GM12891 (cell line): ENCODE results near the gene LHFPL3.

Experiments used
- DNase-seq: peaks from one replicate; pipeline ENCODE4 v3.0.0; 2011; ENCODE audit warnings: low spot score; ENCODE audit not compliant: insufficient read length
- FAIRE-seq: peaks from 2 replicates; lab custom pipeline; 2011; peaks lifted over from hg19 to GRCh38; lab: Jason Lieb, UNC
- PAX5 ChIP-seq: IDR thresholded peaks from 2 replicates; pipeline ENCODE4 v1.6.1; 2011; ENCODE audit warnings: low read length, moderate library complexity, mild to moderate bottlenecking; ENCODE audit not compliant: insufficient read depth, severe bottlenecking
- POLR2A ChIP-seq: IDR thresholded peaks from 2 replicates; pipeline ENCODE4 v1.6.1; 2011; ENCODE audit warnings: low read depth, low read length, control low read depth
- POLR2AphosphoS5 ChIP-seq: IDR thresholded peaks from 2 replicates; pipeline ENCODE4 v1.6.1; 2011; ENCODE audit warnings: low read depth, low read length, control low read depth
- POU2F2 ChIP-seq: IDR thresholded peaks from 2 replicates; pipeline ENCODE4 v1.6.1; 2011; ENCODE audit warnings: low read depth, mild to moderate bottlenecking, control low read depth, low read length, moderate library complexity
- SPI1 ChIP-seq: IDR thresholded peaks from 2 replicates; pipeline ENCODE4 v1.6.1; 2011; ENCODE audit warnings: low read depth, low read length, control low read depth
- TAF1 ChIP-seq: IDR thresholded peaks from 2 replicates; pipeline ENCODE4 v1.6.1; 2011; ENCODE audit warnings: low read depth, low read length, control low read depth

The LHFPL3 gene

GRCh38 chr7:104779888-104780287 lies 451.5 kb downstream of the LHFPL3 start:
- FAIRE-seq = no peak
- no peak for DNase-seq
- TF ChIP-seq PAX5 = no peak
- TF ChIP-seq POU2F2 = no peak
- TF ChIP-seq TAF1 = no peak
- TF ChIP-seq POLR2A = no peak
- TF ChIP-seq POLR2AphosphoS5 = no peak
- TF ChIP-seq SPI1 = no peak

DNA sequence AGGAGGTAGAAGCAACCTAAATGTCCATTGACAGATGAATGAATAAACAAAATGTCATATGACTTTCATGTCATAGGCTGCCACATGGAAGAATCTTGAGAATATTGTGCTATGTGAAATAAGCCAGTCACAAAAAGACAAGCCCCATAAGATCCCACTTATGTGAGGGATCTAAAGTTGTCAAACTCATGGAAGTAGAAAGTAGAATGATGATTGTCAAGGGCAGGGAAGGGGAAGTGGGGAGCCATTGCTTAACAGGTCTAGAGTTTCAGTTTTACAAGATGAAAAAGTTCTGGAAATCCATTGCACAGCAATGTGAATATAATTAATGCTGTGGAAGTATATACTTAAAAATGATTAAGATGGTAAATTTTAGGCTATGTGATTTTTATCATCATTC lies 456.3 kb downstream of the LHFPL3 start:
- FAIRE-seq = no peak
- TF ChIP-seq POU2F2 (no peak), POLR2AphosphoS5 (no peak), TAF1 (no peak), PAX5 (no peak), SPI1 (no peak), POLR2A (no peak)
- DNase-seq = no peak

DNA sequence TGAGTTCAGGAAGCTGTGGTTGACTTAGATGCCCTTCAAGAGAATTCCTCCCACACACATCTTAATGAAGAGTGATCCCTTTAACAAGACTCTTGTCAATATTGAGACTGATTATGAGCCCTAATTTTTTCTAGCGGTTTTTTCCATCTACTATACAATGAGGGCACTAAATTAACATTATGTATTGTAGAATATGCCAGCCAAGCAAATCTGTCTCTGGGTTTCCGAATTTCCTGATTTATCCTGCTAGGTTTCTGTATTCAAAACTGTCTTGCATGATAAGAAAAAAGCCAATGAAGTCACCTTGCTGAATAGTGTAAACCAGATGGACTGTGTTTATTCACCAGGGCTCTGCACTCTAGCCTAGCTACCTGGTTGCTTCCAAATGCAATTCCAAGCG lies 461.4 kb downstream of the LHFPL3 start:
- TF ChIP-seq TAF1 = no peak
- TF ChIP-seq POU2F2 = no peak
- no peak for TF ChIP-seq POLR2A
- no peak for TF ChIP-seq PAX5
- TF ChIP-seq POLR2AphosphoS5 = no peak
- no peak for TF ChIP-seq SPI1
- no peak for DNase-seq
- FAIRE-seq = no peak

DNA sequence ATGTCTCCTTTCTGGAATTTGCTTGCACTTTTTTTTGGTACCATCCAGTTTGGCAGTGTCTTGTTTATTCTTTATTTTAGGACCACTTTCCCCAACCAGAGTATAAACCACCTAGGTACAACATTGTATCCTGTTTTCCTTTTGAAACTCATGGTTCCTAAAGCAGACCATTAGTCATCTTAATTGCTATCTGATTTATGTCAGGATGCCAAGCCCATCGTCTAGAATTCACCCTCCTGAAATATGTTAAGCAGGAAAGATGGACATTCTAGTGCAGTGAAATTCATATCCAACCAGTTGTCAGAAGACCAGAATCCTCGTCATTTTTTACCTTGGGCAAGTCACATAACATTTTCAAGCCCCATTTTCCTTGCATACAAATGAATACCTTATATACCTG lies 462.0 kb downstream of the LHFPL3 start:
- FAIRE-seq (no peak), DNase-seq (no peak)
- TF ChIP-seq POLR2AphosphoS5 (no peak), TAF1 (no peak), POU2F2 (no peak), POLR2A (no peak), SPI1 (no peak), PAX5 (no peak)

- DNase-seq (no peak), FAIRE-seq (no peak)
- TF ChIP-seq POLR2AphosphoS5 = no peak
- TF ChIP-seq PAX5 = no peak
- TF ChIP-seq TAF1 = no peak
- TF ChIP-seq POLR2A = no peak
- TF ChIP-seq POU2F2 = no peak
- no peak for TF ChIP-seq SPI1
Measured at GRCh38 chr7:104791080-104791479, 462.7 kb downstream of the LHFPL3 start.

GRCh38 chr7:104793066-104793465 lies 464.7 kb downstream of the LHFPL3 start:
- TF ChIP-seq PAX5 = no peak
- FAIRE-seq (no peak), DNase-seq (no peak)

DNA sequence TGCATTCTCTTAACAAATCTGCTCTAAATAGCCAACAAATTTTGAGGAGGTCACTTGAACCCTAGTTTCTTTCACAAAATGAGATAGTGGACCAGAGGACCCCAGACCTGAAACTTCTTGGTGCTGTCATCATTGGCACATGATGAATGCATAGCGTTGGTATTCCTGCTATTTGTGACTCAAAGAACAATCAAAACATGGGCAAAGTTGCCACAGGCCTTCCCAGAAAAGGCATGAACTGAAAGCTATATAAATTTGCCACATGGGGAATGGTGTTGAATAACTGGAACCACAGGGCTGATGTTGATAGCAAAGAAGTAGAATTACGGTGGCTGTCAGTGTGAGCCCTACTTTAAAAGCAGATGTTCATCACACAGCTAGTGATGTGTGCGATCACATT lies 465.8 kb downstream of the LHFPL3 start:
- DNase-seq (no peak), FAIRE-seq (no peak)
- no peak for TF ChIP-seq POLR2AphosphoS5
- TF ChIP-seq POLR2A = no peak
- TF ChIP-seq TAF1 = no peak
- no peak for TF ChIP-seq POU2F2
- no peak for TF ChIP-seq PAX5
- TF ChIP-seq SPI1 = no peak

- DNase-seq (no peak), FAIRE-seq (no peak)
- no peak for TF ChIP-seq POLR2A
- TF ChIP-seq TAF1 = no peak
- no peak for TF ChIP-seq POU2F2
- no peak for TF ChIP-seq PAX5
- TF ChIP-seq SPI1 = no peak
- no peak for TF ChIP-seq POLR2AphosphoS5
Measured at GRCh38 chr7:104794589-104794988, 466.2 kb downstream of the LHFPL3 start.

GRCh38 chr7:104795086-104795485 lies 466.7 kb downstream of the LHFPL3 start:
- FAIRE-seq = no peak
- no peak for DNase-seq
- no peak for TF ChIP-seq POU2F2
- no peak for TF ChIP-seq TAF1
- TF ChIP-seq POLR2A = no peak
- TF ChIP-seq SPI1 = no peak
- TF ChIP-seq PAX5 = no peak
- no peak for TF ChIP-seq POLR2AphosphoS5

GRCh38 chr7:104795616-104796398 lies 467.4 kb downstream of the LHFPL3 start:
- FAIRE-seq = no peak
- TF ChIP-seq PAX5 = no peak
- TF ChIP-seq POU2F2 = no peak
- TF ChIP-seq TAF1 = no peak
- TF ChIP-seq SPI1 = no peak
- TF ChIP-seq POLR2AphosphoS5 = no peak
- TF ChIP-seq POLR2A = no peak
- DNase-seq = no peak

DNA sequence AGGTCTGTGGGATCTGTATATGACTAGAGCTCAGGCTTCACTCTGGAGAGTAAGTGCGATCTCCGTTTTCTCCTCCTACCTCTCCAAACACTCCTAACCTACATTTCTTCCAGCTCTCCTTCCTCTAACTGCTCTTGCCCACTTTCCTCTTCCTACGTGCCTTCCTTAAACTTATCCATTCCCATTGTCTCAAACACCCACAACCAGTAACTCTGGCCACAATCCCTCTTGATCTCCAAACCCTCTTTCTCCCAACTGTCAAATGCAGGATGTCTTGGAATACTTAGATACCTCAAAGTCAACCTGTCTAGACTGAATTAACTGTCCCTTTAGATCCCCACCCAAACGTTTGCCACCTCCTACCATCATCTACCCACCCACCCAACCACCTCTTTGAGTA lies 471.9 kb downstream of the LHFPL3 start:
- DNase-seq = no peak
- no peak for FAIRE-seq
- TF ChIP-seq PAX5 = no peak
- no peak for TF ChIP-seq SPI1
- no peak for TF ChIP-seq TAF1
- TF ChIP-seq POU2F2 = no peak
- TF ChIP-seq POLR2A = no peak
- TF ChIP-seq POLR2AphosphoS5 = no peak
